Activated CD8-positive, alpha-beta T cell treated with anti-CD3 and anti-CD28 coated beads for 36 hours (primary cell): Measurements from ENCODE around the gene PDPK1. TPM values are rescaled to one million over a fixed set of nuclear protein-coding genes. Genes with fewer than 3 reads are reported as not detected.
"Not testable (repeated sequence)": the region's sequence is repeated elsewhere in the genome, so short reads cannot be mapped to it uniquely, and the experiment has no call there.

ENCODE experiments used
- ATAC-seq: fragments of 200-7000 bp; cut with Tn5 transposase; one replicate; pipeline ENCODE4 v1.10.0; 2021; ENCODE audit warnings: mild to moderate bottlenecking, moderate library complexity
- CTCF ChIA-PET: fragments of 350-600 bp; sonication (Branson Sonifier 250); formaldehyde crosslinking; loops from one replicate; lab custom pipeline; 2021; ENCODE audit warnings: antibody characterized with exemption; lab: Charles Lee
- POLR2A ChIA-PET: fragments of 350-600 bp; sonication (Branson Sonifier 250); formaldehyde crosslinking; loops from one replicate; lab custom pipeline; 2021; ENCODE audit warnings: antibody characterized with exemption; lab: Charles Lee
- DNase-seq: peaks from one replicate; pipeline ENCODE4 v3.0.0-alpha.2; 2020
- H3K27ac Mint-ChIP-seq: one replicate; pipeline ENCODE4 v1.8.0; 2021; ENCODE audit warnings: mild to moderate bottlenecking, mixed read lengths
- H3K27me3 Mint-ChIP-seq: one replicate; pipeline ENCODE4 v1.8.0; 2021; ENCODE audit warnings: mixed read lengths
- H3K36me3 Mint-ChIP-seq: one replicate; pipeline ENCODE4 v1.8.0; 2021; ENCODE audit warnings: low read depth, mixed read lengths
- H3K4me1 Mint-ChIP-seq: one replicate; pipeline ENCODE4 v1.8.0; 2021; ENCODE audit warnings: low read depth, mixed read lengths
- H3K4me3 Mint-ChIP-seq: one replicate; pipeline ENCODE4 v1.8.0; 2021; ENCODE audit warnings: mild to moderate bottlenecking, moderate library complexity, mixed read lengths
- H3K9me3 Mint-ChIP-seq: one replicate; pipeline ENCODE4 v1.8.0; 2021; ENCODE audit warnings: mixed read lengths
- intact Hi-C: fragments of 100-400 bp; cut with micrococcal nuclease; formaldehyde crosslinking; loops from one replicate; pipeline ENCODE4 v1.10.0; 2022
- total RNA-seq, 2 experiments: library from RNA; stranded (reverse); gene quantifications; one replicate each; pipeline ENCODE4 v1.2.3, GENCODE V29; 2021
- TF ChIP-seq, protein P1 (sequence below): fragments of 200-600 bp; IDR thresholded peaks from one replicate; pipeline ENCODE4 v1.8.0; 2022; ENCODE audit warnings: antibody characterized with exemption, mild to moderate bottlenecking

The PDPK1 gene
- total RNA-seq, 2 experiments from 2014 or later = 32.4 to 33.9 TPM

DNA sequence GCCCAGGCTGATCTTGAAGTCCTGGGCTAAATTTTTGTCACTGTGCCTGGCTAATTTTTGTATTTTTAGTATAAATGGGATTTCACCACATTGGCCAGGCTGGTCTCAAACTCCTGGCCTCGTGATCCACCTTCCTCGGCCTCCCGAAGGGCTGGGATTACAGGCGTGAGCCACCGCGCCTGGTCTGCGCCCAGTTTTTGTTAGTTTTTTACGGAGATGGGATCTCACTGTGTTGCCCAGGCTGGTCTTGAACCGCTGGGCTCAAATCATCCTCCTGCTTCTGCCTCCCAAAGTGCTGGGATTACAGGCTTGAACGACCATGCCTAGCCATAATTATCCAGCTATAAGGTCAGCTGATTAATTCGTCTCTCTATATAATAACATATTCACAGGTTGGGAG is 3.9 kb upstream of the PDPK1 start:
- Mint-ChIP-seq H3K27me3 (no peaks in the 10 kb centered on the region), H3K4me3 (peak overlapping the region; percentile 31), H3K27ac (peak overlapping the region; percentile 52), H3K36me3 (peaks cover 2% of the 10 kb centered on the region), H3K4me1 (peaks cover 21% of the 10 kb centered on the region), H3K9me3 (no peaks in the 10 kb centered on the region)
- ChIA-PET CTCF (no interaction called here), POLR2A (interaction anchor here (1.0 to 3.3 kb wide), 2 partner anchors 19 to 276 kb away, joined by 3 to 26 read pairs; partner anchors contain the start of gene ATP6V0C)
- ATAC-seq = no peak
- TF ChIP-seq, protein P1, sequence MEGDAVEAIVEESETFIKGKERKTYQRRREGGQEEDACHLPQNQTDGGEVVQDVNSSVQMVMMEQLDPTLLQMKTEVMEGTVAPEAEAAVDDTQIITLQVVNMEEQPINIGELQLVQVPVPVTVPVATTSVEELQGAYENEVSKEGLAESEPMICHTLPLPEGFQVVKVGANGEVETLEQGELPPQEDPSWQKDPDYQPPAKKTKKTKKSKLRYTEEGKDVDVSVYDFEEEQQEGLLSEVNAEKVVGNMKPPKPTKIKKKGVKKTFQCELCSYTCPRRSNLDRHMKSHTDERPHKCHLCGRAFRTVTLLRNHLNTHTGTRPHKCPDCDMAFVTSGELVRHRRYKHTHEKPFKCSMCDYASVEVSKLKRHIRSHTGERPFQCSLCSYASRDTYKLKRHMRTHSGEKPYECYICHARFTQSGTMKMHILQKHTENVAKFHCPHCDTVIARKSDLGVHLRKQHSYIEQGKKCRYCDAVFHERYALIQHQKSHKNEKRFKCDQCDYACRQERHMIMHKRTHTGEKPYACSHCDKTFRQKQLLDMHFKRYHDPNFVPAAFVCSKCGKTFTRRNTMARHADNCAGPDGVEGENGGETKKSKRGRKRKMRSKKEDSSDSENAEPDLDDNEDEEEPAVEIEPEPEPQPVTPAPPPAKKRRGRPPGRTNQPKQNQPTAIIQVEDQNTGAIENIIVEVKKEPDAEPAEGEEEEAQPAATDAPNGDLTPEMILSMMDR = no peak
- DNase-seq = no peak
- intact Hi-C loops = loop anchor here (10.0 kb wide), 1 partner anchor 51 kb away; no protein-coding TSS in a partner anchor

DNA sequence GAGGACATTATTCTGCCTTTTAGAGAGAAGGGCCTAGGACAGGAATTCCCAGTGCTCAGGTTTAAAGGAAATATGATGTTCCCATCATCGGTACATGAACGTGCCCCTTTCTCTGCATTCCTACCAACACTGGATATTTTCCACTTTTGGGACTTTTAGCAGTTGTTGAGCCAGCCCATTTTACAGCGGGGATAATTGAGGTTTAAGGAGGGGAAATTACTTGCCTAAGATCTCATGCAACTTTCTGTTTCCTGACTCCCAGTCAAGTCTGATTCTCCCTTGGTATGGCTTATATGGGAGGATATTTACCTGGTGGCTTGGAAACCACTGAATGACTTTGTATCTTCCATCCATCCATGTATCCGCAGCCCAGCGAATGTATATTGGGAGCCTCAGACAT is 3.5 kb upstream of the PDPK1 start:
- H3K27me3 Mint-ChIP-seq, H3K9me3 Mint-ChIP-seq, H3K4me3 Mint-ChIP-seq, DNase-seq, H3K27ac Mint-ChIP-seq, H3K36me3 Mint-ChIP-seq, CTCF ChIA-PET, ATAC-seq: not testable (repeated sequence)
- H3K4me1 Mint-ChIP-seq = peaks cover 23% of the 10 kb centered on the region
- intact Hi-C loops = loop anchor here (10.0 kb wide), 1 partner anchor 50 kb away; no protein-coding TSS in a partner anchor
- POLR2A ChIA-PET = interaction anchor here (1.0 kb wide), 1 partner anchor 277 kb away, joined by 3 read pairs; no protein-coding TSS in a partner anchor

DNA sequence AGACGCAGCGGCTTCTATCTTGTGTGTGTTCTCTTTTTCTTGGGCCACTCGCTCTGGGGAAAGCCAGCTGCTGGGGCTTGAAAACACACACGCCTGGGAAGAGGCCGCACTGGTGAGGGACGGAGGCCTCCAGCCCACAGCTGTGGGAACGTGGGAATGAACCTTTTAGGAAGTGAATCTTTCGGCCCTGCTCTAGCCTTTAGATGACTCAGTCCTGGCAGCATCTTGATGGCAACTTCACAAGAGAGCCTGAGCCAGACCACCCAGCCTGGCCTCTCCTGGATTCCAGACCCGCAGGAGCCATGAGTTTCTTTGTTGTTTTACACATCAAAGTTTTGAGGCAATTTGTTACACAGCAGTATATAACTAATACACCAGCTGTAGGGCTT is 2.2 kb upstream of the PDPK1 start:
- TF ChIP-seq, protein P1 = no peak
- POLR2A ChIA-PET = interaction anchor here (0.6 to 2.6 kb wide), 3 partner anchors 15 to 310 kb away, joined by 4 to 11 read pairs (median 8); partner anchors contain the start of genes AMDHD2 and ATP6V0C

DNA sequence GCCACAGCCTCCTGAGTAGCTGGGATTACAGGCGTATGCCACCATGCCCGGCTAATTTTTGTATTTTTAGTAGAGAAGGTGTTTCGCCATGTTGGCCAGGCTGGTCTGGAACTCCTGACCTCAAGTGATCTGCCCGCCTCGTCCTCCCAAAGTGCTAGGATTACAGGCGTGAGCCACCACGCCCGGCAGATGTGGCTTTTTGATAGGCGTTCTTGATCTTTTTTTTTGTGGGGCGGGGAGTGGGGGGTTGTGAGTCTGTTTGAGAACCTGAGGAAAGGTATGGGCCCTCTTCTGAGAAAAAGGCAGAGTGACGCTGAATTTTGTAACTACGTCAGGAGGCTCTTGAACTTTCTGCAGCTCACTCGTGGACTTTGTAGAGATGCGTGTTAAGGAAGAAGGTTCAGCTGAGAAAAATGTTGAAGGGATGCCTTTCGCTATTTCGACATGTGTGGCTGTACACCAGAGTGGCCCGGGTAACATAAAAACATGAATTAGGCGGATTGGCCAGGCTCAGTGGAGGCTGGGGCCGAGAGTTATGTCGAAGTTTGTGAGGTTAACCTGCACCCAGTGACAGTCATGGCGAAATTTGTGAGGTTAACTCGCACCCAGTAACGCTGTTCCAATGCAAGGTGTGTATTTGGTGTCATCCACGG is 1.5 kb downstream of the PDPK1 start:
- H3K27me3 Mint-ChIP-seq, POLR2A ChIA-PET, DNase-seq, ATAC-seq, H3K36me3 Mint-ChIP-seq, H3K9me3 Mint-ChIP-seq, H3K27ac Mint-ChIP-seq, CTCF ChIA-PET: not testable (repeated sequence)
- Mint-ChIP-seq H3K4me3 (peak overlapping the region; percentile 75), H3K4me1 (peaks cover 36% of the 10 kb centered on the region)
- intact Hi-C loops = loop anchor here (10.0 kb wide), 1 partner anchor 45 kb away; no protein-coding TSS in a partner anchor

More for the DNA sequence above, 2.2 kb upstream of the PDPK1 start:
- intact Hi-C loops = loop anchor here (10.0 kb wide), 1 partner anchor 49 kb away; no protein-coding TSS in a partner anchor
- Mint-ChIP-seq H3K27ac (no peak overlapping the region), H3K27me3 (no peaks in the 10 kb centered on the region), H3K36me3 (peaks cover 6% of the 10 kb centered on the region), H3K4me3 (no peak overlapping the region), H3K4me1 (peaks cover 36% of the 10 kb centered on the region), H3K9me3 (no peaks in the 10 kb centered on the region)
- CTCF ChIA-PET = no interaction called here
- DNase-seq (no peak), ATAC-seq (no peak)

DNA sequence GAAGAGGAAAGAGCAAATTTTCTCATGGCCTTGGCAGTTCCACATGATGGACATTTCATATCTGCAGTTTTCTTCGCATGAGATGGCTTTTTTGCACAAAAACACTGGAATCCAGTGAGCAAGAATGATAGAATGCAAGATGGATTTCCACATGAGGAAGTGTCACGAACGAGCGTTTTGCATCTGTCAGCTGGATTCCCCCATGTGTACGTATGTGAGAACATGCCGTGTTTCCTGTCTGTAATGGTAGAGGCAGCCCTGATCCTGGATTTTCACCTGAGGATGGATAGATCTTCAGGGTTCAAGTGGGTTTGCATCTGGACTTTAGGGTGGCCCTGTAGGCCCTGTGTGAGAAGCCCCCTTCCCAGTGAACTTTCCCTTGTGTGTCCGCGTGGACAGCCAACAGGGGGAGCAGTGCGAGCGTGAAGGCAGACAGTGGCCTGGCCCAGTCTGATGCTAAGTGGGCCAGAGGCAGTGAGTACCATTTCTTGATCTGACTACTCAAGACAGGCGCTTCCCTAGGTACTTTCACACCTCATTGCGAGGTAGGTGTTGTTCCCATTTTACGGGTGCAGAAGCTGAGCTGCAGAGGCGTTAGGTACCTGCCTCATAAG is 2.1 kb downstream of the PDPK1 start:
- POLR2A ChIA-PET, H3K27me3 Mint-ChIP-seq, CTCF ChIA-PET, ATAC-seq, H3K27ac Mint-ChIP-seq, H3K9me3 Mint-ChIP-seq, H3K36me3 Mint-ChIP-seq: not testable (repeated sequence)
- intact Hi-C loops = loop anchor here (10.0 kb wide), 1 partner anchor 45 kb away; no protein-coding TSS in a partner anchor
- Mint-ChIP-seq H3K4me1 (peaks cover 36% of the 10 kb centered on the region), H3K4me3 (peak overlapping the region; percentile 75)
- DNase-seq = peak; percentile 56
- TF ChIP-seq, protein P1 = peak; percentile 33

DNA sequence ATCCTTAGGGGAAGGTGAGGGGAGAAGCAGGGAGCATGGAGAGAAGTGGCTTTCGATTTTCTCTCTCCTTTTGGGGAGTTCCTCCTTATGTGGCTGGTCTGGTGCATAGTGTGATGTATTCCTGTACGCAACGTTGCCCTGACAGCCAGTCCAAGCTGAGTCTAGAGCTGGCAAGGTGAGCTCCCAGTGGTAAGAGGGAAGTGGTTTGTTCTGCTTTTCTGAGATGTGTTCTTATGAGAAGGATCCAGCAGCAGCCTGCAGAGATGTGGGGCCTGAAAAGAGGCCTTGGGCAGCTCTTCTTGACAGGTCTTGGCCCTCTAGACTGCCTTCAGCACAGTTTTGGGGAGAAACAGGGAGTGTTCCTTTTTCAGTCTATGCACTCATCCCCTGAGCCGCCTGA is 3.1 kb downstream of the PDPK1 start:
- DNase-seq, H3K27me3 Mint-ChIP-seq, H3K4me3 Mint-ChIP-seq, CTCF ChIA-PET, H3K9me3 Mint-ChIP-seq, H3K36me3 Mint-ChIP-seq, POLR2A ChIA-PET, ATAC-seq, intact Hi-C loops: not testable (repeated sequence)
- peak overlapping the region; percentile 64 for H3K27ac Mint-ChIP-seq
- peaks cover 36% of the 10 kb centered on the region for H3K4me1 Mint-ChIP-seq

DNA sequence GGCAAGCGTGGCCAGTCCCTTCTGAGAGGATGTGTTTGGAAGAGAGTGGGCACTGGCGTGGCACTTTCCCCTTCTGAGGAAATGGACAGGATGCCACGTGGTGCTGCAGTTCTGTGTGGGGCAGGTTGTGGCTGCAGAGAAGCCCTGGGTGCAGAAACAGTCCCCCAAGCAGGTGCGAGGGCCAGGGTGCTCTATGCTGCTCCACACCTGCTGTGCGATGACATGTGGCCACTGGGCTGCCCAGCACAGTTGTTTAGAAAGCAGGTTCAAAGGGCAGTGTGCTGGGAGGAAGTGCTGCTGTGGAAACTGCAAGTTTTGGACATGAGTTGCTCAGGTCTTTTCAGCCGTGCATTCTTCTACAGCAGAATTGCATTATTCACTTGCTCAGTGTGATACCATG is 3.6 kb downstream of the PDPK1 start:
- H3K27me3 Mint-ChIP-seq, H3K4me3 Mint-ChIP-seq, H3K36me3 Mint-ChIP-seq, H3K9me3 Mint-ChIP-seq, H3K27ac Mint-ChIP-seq, POLR2A ChIA-PET, ATAC-seq, DNase-seq, CTCF ChIA-PET, intact Hi-C loops: not testable (repeated sequence)
- peaks cover 36% of the 10 kb centered on the region for H3K4me1 Mint-ChIP-seq

DNA sequence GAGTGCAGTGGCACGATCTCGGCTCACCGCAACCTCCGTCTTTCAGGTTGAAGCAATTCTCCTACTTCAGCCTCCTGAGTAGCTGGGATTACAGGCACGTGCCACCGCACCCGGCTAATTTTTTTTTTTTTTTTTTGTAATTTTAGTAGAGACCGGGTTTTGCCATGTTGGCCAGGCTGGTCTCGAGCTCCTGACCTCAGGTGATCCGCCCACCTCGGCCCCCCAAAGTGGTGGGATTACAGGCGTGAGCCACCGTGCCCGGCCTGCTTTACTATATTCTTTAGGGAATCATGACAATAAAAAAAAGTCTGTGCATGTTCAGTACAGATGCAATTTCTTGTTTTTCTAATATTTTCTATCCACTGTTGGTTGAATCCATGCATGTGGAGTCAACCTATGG is 6.0 kb downstream of the PDPK1 start:
- H3K36me3 Mint-ChIP-seq, H3K9me3 Mint-ChIP-seq, H3K27ac Mint-ChIP-seq, intact Hi-C loops, DNase-seq, POLR2A ChIA-PET, ATAC-seq, CTCF ChIA-PET, H3K27me3 Mint-ChIP-seq, H3K4me3 Mint-ChIP-seq: not testable (repeated sequence)
- peaks cover 28% of the 10 kb centered on the region for H3K4me1 Mint-ChIP-seq
